ENCODE data around the gene ARHGAP30.
A peak's percentile ranks its signal among the peaks of the same experiment; 100 is the strongest.

Gene ARHGAP30

DNA sequence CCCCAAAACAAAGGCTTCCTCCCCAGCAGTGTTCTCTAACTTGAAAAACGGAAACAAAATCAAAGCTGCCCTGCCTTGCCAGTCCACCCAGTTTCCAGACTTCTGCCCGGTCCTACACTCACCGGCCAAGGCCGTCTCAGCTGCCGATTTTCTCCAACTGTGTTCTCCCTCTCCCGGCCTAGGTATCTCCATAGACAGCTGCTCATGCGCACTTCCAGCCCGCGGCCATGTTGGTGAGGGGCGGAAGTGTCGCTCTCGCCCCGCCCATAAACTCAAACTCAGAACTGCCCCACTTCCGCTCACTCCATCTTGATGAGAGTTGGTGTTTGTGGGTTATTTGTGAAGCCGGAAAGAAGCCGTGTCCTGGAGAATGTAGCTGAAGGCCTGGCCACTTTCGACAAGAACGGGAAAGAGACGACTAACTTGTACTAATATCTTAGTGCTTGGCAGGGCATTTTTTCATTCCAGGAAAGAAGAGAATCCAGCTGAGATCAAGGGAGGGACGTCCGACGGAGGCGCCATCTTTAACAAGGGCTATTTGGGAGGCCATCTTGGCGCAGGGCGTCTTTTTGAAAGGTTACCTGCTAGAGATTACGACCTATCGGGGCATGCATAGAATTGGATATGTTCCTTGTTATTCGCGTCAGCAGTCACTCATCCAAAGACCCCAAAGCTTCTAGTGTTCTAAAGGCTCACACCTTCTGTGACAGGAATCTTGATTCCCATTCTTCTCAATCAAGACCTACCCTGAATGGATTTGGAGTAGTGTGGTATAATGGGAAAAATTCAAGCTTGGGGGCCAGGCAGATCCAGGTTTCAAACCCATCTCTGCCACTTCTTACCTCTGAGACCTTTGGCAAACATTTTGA is 23.7 kb downstream of the ARHGAP30 start, which contains the start of gene USF1:
Gene USF1, minus strand, starts transcription at position 242 of the 869 bp plus-strand sequence. CDS start 2,702 bp downstream, outside the sequence.
- peaks cover 36% of the 10 kb centered on the region; the same call in 1 of the 2 replicates for H3K36me3 ChIP-seq (ENCODE audit: insufficient read depth, low read length)
- H3K4me2 ChIP-seq (ENCODE audit: low read depth, low read length, poor library complexity, severe bottlenecking), result peak within 1 kb of the TSS; percentile 100
- no peaks in the 10 kb centered on the region for H3K9me3 ChIP-seq (ENCODE audit: insufficient read depth, low read depth, low read length)
- H2AFZ ChIP-seq (ENCODE audit: low read length), result peak within 1 kb of the TSS; percentile 87
- no peaks in the 10 kb centered on the region for H3K27me3 ChIP-seq (ENCODE audit: insufficient read depth, low read length, poor library complexity, severe bottlenecking)
- no peaks in the 10 kb centered on the region for H4K20me1 ChIP-seq (ENCODE audit: insufficient read depth, low read length, poor library complexity, severe bottlenecking)
- no peaks in the 10 kb centered on the region for H3F3A ChIP-seq (ENCODE audit: low read depth)
- peaks cover 36% of the 10 kb centered on the region for H3K79me2 ChIP-seq (ENCODE audit: insufficient read depth, low read length)
- peak within 1 kb of the TSS; percentile 91 for H3K4me3 ChIP-seq (ENCODE audit: low read length, poor library complexity, severe bottlenecking)
- no peaks in the 10 kb centered on the region for H3K9me2 ChIP-seq (replicated peaks; ENCODE audit: low read depth, low read length)
- TF ChIP-seq, protein P1, sequence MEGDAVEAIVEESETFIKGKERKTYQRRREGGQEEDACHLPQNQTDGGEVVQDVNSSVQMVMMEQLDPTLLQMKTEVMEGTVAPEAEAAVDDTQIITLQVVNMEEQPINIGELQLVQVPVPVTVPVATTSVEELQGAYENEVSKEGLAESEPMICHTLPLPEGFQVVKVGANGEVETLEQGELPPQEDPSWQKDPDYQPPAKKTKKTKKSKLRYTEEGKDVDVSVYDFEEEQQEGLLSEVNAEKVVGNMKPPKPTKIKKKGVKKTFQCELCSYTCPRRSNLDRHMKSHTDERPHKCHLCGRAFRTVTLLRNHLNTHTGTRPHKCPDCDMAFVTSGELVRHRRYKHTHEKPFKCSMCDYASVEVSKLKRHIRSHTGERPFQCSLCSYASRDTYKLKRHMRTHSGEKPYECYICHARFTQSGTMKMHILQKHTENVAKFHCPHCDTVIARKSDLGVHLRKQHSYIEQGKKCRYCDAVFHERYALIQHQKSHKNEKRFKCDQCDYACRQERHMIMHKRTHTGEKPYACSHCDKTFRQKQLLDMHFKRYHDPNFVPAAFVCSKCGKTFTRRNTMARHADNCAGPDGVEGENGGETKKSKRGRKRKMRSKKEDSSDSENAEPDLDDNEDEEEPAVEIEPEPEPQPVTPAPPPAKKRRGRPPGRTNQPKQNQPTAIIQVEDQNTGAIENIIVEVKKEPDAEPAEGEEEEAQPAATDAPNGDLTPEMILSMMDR (conservative IDR thresholded peaks at IDR 0.05; ENCODE audit: low read length), result no peak
- no peak for TF ChIP-seq EZH2phosphoT487 (IDR thresholded peaks at IDR 0.05; ENCODE audit: borderline replicate concordance)
- H3K4me1 ChIP-seq (ENCODE audit: insufficient read depth, low read length, poor library complexity, severe bottlenecking), result peaks cover 22% of the 10 kb centered on the region
- peak within 1 kb of the TSS; percentile 91 for H3K9ac ChIP-seq (ENCODE audit: low read depth, low read length, poor library complexity, severe bottlenecking)

DNA sequence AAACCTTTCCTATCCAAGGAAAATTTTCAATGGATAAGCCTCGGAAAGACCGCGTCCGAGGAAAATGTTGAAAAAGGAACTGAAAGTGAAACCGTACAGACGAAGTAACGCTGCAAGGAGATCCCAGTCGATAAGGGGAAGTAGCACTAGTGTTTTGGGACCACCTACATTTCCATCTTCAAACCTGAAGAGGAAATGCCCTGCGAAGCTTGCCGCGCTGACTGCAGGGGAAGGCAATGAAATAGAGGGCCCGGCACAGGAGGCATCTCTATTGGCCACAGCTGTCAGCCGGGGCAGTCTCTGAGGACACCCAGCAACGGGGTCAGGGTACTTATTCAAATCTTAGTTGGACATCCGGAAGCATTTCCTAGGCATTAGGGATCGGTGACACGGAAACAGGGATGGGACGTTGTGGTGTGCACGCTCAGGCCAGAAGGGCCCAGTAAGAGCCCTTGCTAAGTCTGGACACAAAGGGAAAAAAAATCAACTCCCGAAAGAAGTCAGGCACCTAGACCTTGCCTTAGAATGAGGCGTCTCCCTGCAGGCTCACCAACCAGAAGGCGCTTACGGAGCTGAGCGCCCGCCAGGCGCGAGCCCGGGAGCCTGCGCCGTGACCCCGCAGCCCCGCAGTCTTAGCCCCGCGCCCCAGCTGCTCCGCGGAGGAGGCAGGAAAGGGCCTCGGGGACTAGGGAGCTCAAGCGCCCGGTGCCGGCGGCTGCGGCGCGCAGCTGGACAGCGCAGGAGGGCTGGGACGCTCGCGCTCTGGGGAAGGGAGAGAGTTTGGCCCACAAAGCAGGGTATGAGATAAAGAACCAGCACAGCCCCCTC is 24.6 kb downstream of the ARHGAP30 start:
- peak overlapping the region; percentile 91 for H3K9ac ChIP-seq (ENCODE audit: low read depth, low read length, poor library complexity, severe bottlenecking)
- TF ChIP-seq EZH2phosphoT487 (IDR thresholded peaks at IDR 0.05; ENCODE audit: borderline replicate concordance), result no peak
- TF ChIP-seq, protein P1 (conservative IDR thresholded peaks at IDR 0.05; ENCODE audit: low read length), result no peak
- H3K4me3 ChIP-seq (ENCODE audit: low read length, poor library complexity, severe bottlenecking), result peak overlapping the region; percentile 91
- H3K4me1 ChIP-seq (ENCODE audit: insufficient read depth, low read length, poor library complexity, severe bottlenecking), result peaks cover 22% of the 10 kb centered on the region
- H3F3A ChIP-seq (ENCODE audit: low read depth), result no peaks in the 10 kb centered on the region
- no peaks in the 10 kb centered on the region for H4K20me1 ChIP-seq (ENCODE audit: insufficient read depth, low read length, poor library complexity, severe bottlenecking)
- H3K36me3 ChIP-seq (ENCODE audit: insufficient read depth, low read length), result peaks cover 37% of the 10 kb centered on the region; the same call in 1 of the 2 replicates
- no peaks in the 10 kb centered on the region for H3K9me3 ChIP-seq (ENCODE audit: insufficient read depth, low read depth, low read length)
- H3K4me2 ChIP-seq (ENCODE audit: low read depth, low read length, poor library complexity, severe bottlenecking), result peak overlapping the region; percentile 100
- H3K27me3 ChIP-seq (ENCODE audit: insufficient read depth, low read length, poor library complexity, severe bottlenecking), result no peaks in the 10 kb centered on the region
- no peaks in the 10 kb centered on the region for H3K9me2 ChIP-seq (replicated peaks; ENCODE audit: low read depth, low read length)
- H3K79me2 ChIP-seq (ENCODE audit: insufficient read depth, low read length), result peaks cover 36% of the 10 kb centered on the region
- peak overlapping the region; percentile 87 for H2AFZ ChIP-seq (ENCODE audit: low read length)

DNA sequence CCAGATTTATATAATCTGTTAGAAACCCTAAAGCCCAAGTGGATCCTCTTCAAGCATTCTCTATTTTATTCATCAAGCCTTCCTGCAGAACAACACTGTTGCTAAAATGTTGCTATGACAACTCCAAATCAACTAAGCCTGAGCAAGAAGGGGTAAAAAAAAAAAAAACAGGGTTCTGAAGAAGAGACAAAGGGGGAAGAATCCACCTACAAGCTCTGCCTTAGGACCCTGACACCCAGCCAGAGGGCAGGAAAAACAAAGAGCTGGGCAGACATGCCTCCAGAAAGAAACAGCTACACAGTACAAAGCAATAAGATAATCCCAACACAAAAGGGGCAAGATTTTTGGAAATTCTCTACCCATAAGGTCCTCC is 25.2 kb downstream of the ARHGAP30 start:
- Histone ChIP-seq H2AFZ (ENCODE audit: low read length) (peak overlapping the region; percentile 63), H3K9ac (ENCODE audit: low read depth, low read length, poor library complexity, severe bottlenecking) (peak overlapping the region; percentile 91), H3K36me3 (ENCODE audit: insufficient read depth, low read length) (peaks cover 37% of the 10 kb centered on the region; the same call in 1 of the 2 replicates), H3K4me3 (ENCODE audit: low read length, poor library complexity, severe bottlenecking) (peak overlapping the region; percentile 91), H3K79me2 (ENCODE audit: insufficient read depth, low read length) (peaks cover 36% of the 10 kb centered on the region), H3K4me1 (ENCODE audit: insufficient read depth, low read length, poor library complexity, severe bottlenecking) (peaks cover 22% of the 10 kb centered on the region), H3K9me3 (ENCODE audit: insufficient read depth, low read depth, low read length) (no peaks in the 10 kb centered on the region), H3K27me3 (ENCODE audit: insufficient read depth, low read length, poor library complexity, severe bottlenecking) (no peaks in the 10 kb centered on the region), H3F3A (ENCODE audit: low read depth) (no peaks in the 10 kb centered on the region), H3K9me2 (replicated peaks; ENCODE audit: low read depth, low read length) (no peaks in the 10 kb centered on the region), H3K4me2 (ENCODE audit: low read depth, low read length, poor library complexity, severe bottlenecking) (peak overlapping the region; percentile 100), H4K20me1 (ENCODE audit: insufficient read depth, low read length, poor library complexity, severe bottlenecking) (no peaks in the 10 kb centered on the region)
- TF ChIP-seq EZH2phosphoT487 (IDR thresholded peaks at IDR 0.05; ENCODE audit: borderline replicate concordance), result no peak
- TF ChIP-seq, protein P1 (conservative IDR thresholded peaks at IDR 0.05; ENCODE audit: low read length), result no peak

All from Loucy (cell line).